ENCODE data around the gene RBM20. TPM values are rescaled to one million over a fixed set of nuclear protein-coding genes. Genes with fewer than 3 reads are reported as not detected.

RBM20 gene
- total RNA-seq, 4 donors from 2014 or later, result 1.6 to 18.6 (median 3.2) TPM

DNA sequence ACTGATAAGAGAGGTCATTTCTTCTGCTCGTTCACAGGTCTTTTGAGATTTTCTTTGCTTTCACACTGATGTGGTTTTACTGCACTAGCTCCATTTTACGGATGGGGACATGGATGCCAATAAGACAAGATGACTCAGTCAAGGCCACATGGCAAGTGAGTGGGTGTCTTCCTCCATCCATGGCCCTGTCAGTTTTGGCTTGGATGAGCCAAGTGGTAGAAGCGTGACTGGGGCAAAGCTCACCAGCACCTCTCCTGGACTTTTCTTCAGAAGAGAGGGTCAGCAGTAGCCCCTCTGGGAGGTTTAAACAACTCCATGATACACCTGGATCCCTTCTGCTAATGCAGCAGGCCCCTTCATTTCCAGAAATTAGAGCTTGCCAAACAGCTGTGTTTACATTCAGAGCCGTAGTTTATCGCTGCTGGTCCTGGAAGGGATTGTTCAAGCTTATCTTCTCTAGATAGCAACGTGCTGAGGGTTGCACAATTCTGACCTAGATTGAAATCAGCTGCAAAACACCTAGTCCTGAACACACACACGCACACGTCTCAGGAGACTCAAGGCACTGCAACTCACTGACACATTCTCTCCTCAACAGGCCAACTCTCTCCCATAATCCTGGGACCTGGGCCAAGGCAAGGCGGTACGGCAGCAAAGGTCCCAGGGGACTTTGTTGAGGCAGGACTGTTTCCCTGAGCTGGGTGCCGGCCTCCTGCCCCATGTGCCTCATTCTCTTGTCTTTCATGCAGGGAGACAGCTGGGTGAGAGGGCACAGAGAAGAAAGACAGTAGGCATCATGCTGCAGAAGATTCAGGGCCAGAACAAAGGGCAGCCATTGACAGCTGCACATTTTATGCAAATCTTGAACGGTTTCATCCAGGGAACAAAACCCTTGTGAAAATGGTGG, 213.4 kb downstream of the RBM20 start:
- H3K4me3 ChIP-seq, result no peak overlapping the region
- no peaks in the 10 kb centered on the region for H3K36me3 ChIP-seq
- WGBS, result 51% methylated on average over 12 of the region's 12 CpGs
- peak overlapping the region; percentile 83 for H3K27ac ChIP-seq
- no peaks in the 10 kb centered on the region for H3K27me3 ChIP-seq
- H3K9me3 ChIP-seq, result no peaks in the 10 kb centered on the region
- H3K4me1 ChIP-seq, result peaks cover 66% of the 10 kb centered on the region
- DNase-seq (ENCODE audit: low spot score in 2 of 2), result no peak
- TF ChIP-seq POLR2AphosphoS5 (IDR thresholded peaks at IDR 0.05), result peak in 1 of 3 donors; percentile 65
- TF ChIP-seq, protein P1, sequence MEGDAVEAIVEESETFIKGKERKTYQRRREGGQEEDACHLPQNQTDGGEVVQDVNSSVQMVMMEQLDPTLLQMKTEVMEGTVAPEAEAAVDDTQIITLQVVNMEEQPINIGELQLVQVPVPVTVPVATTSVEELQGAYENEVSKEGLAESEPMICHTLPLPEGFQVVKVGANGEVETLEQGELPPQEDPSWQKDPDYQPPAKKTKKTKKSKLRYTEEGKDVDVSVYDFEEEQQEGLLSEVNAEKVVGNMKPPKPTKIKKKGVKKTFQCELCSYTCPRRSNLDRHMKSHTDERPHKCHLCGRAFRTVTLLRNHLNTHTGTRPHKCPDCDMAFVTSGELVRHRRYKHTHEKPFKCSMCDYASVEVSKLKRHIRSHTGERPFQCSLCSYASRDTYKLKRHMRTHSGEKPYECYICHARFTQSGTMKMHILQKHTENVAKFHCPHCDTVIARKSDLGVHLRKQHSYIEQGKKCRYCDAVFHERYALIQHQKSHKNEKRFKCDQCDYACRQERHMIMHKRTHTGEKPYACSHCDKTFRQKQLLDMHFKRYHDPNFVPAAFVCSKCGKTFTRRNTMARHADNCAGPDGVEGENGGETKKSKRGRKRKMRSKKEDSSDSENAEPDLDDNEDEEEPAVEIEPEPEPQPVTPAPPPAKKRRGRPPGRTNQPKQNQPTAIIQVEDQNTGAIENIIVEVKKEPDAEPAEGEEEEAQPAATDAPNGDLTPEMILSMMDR (IDR thresholded peaks at IDR 0.05), result no peak
- TF ChIP-seq EP300 (IDR thresholded peaks at IDR 0.05), result no peak

DNA sequence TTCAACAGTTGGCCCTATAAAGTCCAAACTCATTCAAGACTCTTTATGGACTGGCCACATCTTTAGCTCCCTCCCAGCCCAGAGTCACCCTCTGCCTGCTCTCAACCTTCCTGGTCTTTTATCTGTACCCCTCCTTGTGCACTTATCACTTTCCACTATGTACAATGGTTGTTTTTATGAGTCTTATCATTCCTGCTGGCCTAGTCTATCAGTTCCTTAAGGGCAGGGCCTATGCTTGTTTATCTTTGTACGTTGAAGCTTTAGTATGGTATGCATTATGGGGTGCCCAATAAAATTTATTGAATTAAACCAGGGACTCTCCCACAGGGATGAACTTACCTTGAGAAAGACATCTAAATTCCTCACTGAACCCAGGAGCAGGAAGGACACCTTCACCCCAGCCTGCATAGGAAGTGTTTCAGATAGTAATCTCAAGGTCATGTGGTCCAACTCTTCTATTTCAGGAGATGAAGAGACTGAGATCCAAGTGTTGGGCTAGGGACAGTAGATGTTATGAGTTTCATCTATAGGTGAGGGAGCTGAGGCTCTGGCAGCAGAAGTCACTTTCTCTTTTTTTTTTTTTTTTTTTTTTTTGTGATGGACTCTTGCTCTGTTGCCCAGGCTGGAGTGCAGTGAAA, 214.3 kb downstream of the RBM20 start:
- Histone ChIP-seq H3K36me3 (no peaks in the 10 kb centered on the region), H3K27ac (peak overlapping the region; percentile 83), H3K4me1 (peaks cover 66% of the 10 kb centered on the region), H3K27me3 (no peaks in the 10 kb centered on the region), H3K4me3 (no peak overlapping the region), H3K9me3 (no peaks in the 10 kb centered on the region)
- DNase-seq (ENCODE audit: low spot score in 2 of 2), result no peak
- WGBS, result 52% methylated on average over 1 of the region's 1 CpG
- TF ChIP-seq, protein P1 (IDR thresholded peaks at IDR 0.05), result no peak
- TF ChIP-seq POLR2AphosphoS5 (IDR thresholded peaks at IDR 0.05), result no peak
- no peak for TF ChIP-seq EP300 (IDR thresholded peaks at IDR 0.05)
- no peak for TF ChIP-seq POLR2A (IDR thresholded peaks at IDR 0.05)

DNA sequence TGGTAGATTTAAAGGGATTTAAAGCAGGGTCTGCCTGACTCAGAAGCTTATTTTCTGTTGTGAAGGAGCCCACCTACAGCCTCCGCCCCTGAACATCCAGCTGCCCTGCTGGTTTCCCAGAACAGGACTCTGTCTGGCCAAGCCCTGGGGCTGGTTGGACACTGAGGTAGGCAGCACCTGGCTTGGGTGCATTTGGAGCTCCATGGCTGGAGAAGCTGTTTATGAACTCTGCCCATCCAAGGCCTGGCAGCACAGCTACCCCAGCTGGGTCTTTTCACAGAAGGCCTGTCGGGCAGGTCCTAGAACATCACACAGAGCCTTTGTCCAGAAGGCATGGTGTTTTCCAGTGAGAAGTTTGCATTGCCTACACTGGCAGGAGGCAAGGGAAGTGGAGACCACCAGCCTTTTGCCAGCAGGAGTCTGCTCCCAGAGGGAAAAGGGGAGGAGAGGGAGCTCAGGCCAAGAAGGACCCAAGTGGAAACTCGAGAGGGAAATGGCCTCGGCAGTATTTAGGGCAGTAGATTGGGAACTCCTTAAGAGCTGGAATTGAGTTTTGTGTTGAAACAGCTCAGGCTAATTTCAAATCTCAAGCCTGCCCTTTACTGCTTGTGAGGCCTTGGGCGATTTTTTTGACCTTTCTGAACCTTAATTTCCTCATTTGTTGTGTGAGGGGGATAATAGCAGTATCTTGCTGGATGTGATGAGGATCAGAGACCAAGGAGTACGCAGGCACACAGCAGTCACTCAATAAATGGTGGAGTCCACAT, 215.3 kb downstream of the RBM20 start:
- H3K36me3 ChIP-seq, result no peaks in the 10 kb centered on the region
- DNase-seq (ENCODE audit: low spot score in 2 of 2), result no peak
- H3K9me3 ChIP-seq, result no peaks in the 10 kb centered on the region
- peak overlapping the region; percentile 84 for H3K27ac ChIP-seq
- no peak for TF ChIP-seq POLR2A (IDR thresholded peaks at IDR 0.05)
- TF ChIP-seq, protein P1 (IDR thresholded peaks at IDR 0.05), result no peak
- no peak for TF ChIP-seq POLR2AphosphoS5 (IDR thresholded peaks at IDR 0.05)
- no peak for TF ChIP-seq EP300 (IDR thresholded peaks at IDR 0.05)
- no peak overlapping the region for H3K4me3 ChIP-seq
- H3K27me3 ChIP-seq, result no peaks in the 10 kb centered on the region
- 61% methylated on average over 6 of the region's 6 CpGs for WGBS
- H3K4me1 ChIP-seq, result peaks cover 71% of the 10 kb centered on the region

DNA sequence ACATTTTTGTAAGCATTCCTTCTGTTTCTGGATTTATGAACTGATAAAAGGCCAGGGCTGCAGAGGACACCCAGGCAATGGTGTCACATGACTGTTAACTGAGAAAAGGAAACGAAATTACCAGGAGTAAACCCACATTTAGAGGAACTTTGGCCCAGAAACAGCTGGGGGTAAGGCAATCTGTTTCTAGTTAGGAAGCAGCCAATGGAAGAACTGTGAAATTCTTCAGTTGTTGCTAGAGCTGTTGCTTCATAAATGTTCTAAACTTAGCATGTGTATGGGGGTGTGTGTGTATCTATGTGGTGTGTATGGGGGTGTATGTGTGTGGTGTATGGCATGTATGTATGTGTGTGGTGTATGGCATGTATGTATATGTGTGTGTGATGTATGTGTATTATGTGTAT, 215.8 kb downstream of the RBM20 start:
- Histone ChIP-seq H3K4me1 (peaks cover 76% of the 10 kb centered on the region), H3K27me3 (no peaks in the 10 kb centered on the region), H3K27ac (peak overlapping the region; percentile 84), H3K4me3 (no peak overlapping the region), H3K9me3 (no peaks in the 10 kb centered on the region), H3K36me3 (no peaks in the 10 kb centered on the region)
- TF ChIP-seq POLR2AphosphoS5 (IDR thresholded peaks at IDR 0.05) (peak in 1 of 3 donors; percentile 46), EP300 (IDR thresholded peaks at IDR 0.05) (no peak)
- TF ChIP-seq, protein P1 (IDR thresholded peaks at IDR 0.05), result no peak
- DNase-seq (ENCODE audit: low spot score in 2 of 2), result no peak
- WGBS, result 36% methylated on average over 1 of the region's 1 CpG

All from suprapubic skin (tissue), 4 donors.